ENCODE measurements around the gene BMPR2. TPM values are rescaled to one million over a fixed set of nuclear protein-coding genes. Genes with fewer than 3 reads are reported as not detected.
"Not testable (repeated sequence)": the region's sequence is repeated elsewhere in the genome, so short reads cannot be mapped to it uniquely, and the experiment has no call there.

The BMPR2 gene
- total and polyA plus RNA-seq, 2 donors from 2014 or later = 12.5 to 66.9 TPM

GRCh38 chr2:202432776-202433175, 56.6 kb downstream of the BMPR2 start:
- TF ChIP-seq CTCF (IDR thresholded peaks at IDR 0.05; ENCODE audit: borderline replicate concordance, extremely low read depth, insufficient read depth) = no peak
- no peaks in the 10 kb centered on the region for H3K36me3 ChIP-seq (ENCODE audit: control insufficient read depth in 2 of 3, insufficient read depth in 3 of 3, low read length in 3 of 3)
- H3K27ac ChIP-seq (ENCODE audit: low read depth in 2 of 2, low read length in 2 of 2) = no peak overlapping the region
- no peak overlapping the region for H3K9ac ChIP-seq (ENCODE audit: low read length in 3 of 3)
- H3K4me1 ChIP-seq (ENCODE audit: control insufficient read depth in 2 of 3, insufficient read depth in 2 of 3, low read depth in 1 of 3, low read length in 3 of 3) = peaks cover 0 to 8% (median 2%) of the 10 kb centered on the region in 3 donors
- intact Hi-C loops (cut with DNase I) = no loop called here
- H3K9me3 ChIP-seq (ENCODE audit: control insufficient read depth in 2 of 3, insufficient read depth in 1 of 3, low read length in 3 of 3) = no peaks in the 10 kb centered on the region
- FAIRE-seq (no peak), DNase-seq (no peak)
- H3K27me3 ChIP-seq (ENCODE audit: control insufficient read depth, insufficient read depth, low read length) = no peaks in the 10 kb centered on the region
- H3K4me3 ChIP-seq (ENCODE audit: low read length in 3 of 3) = no peak overlapping the region

- Histone ChIP-seq H3K36me3 (ENCODE audit: control insufficient read depth in 2 of 3, insufficient read depth in 3 of 3, low read length in 3 of 3) (no peaks in the 10 kb centered on the region), H3K27me3 (ENCODE audit: control insufficient read depth, insufficient read depth, low read length) (no peaks in the 10 kb centered on the region), H3K27ac (ENCODE audit: low read depth in 2 of 2, low read length in 2 of 2) (no peak overlapping the region), H3K4me1 (ENCODE audit: control insufficient read depth in 2 of 3, insufficient read depth in 2 of 3, low read depth in 1 of 3, low read length in 3 of 3) (peaks cover 0 to 8% (median 2%) of the 10 kb centered on the region in 3 donors), H3K4me3 (ENCODE audit: low read length in 3 of 3) (no peak overlapping the region), H3K9me3 (ENCODE audit: control insufficient read depth in 2 of 3, insufficient read depth in 1 of 3, low read length in 3 of 3) (no peaks in the 10 kb centered on the region), H3K9ac (ENCODE audit: low read length in 3 of 3) (no peak overlapping the region)
- no peak for TF ChIP-seq CTCF (IDR thresholded peaks at IDR 0.05; ENCODE audit: borderline replicate concordance, extremely low read depth, insufficient read depth)
- FAIRE-seq (no peak), DNase-seq (no peak)
- intact Hi-C loops (cut with DNase I) = no loop called here
Measured at GRCh38 chr2:202434472-202434871, 58.3 kb downstream of the BMPR2 start.

- H3K9ac ChIP-seq (ENCODE audit: low read length in 3 of 3) = no peak overlapping the region
- no peak overlapping the region for H3K4me3 ChIP-seq (ENCODE audit: low read length in 3 of 3)
- intact Hi-C loops (cut with DNase I) = no loop called here
- H3K4me1 ChIP-seq (ENCODE audit: control insufficient read depth in 2 of 3, insufficient read depth in 2 of 3, low read depth in 1 of 3, low read length in 3 of 3) = peaks cover 0 to 8% (median 2%) of the 10 kb centered on the region in 3 donors
- no peaks in the 10 kb centered on the region for H3K9me3 ChIP-seq (ENCODE audit: control insufficient read depth in 2 of 3, insufficient read depth in 1 of 3, low read length in 3 of 3)
- no peak for FAIRE-seq
- H3K27ac ChIP-seq (ENCODE audit: low read depth in 2 of 2, low read length in 2 of 2) = no peak overlapping the region
- no peak for DNase-seq
- no peak for TF ChIP-seq CTCF (IDR thresholded peaks at IDR 0.05; ENCODE audit: borderline replicate concordance, extremely low read depth, insufficient read depth)
- no peaks in the 10 kb centered on the region for H3K36me3 ChIP-seq (ENCODE audit: control insufficient read depth in 2 of 3, insufficient read depth in 3 of 3, low read length in 3 of 3)
- no peaks in the 10 kb centered on the region for H3K27me3 ChIP-seq (ENCODE audit: control insufficient read depth, insufficient read depth, low read length)
Measured at GRCh38 chr2:202436626-202437025, 60.5 kb downstream of the BMPR2 start.

- DNase-seq; H3K27ac ChIP-seq (ENCODE audit: low read depth in 2 of 2, low read length in 2 of 2); H3K9ac ChIP-seq (ENCODE audit: low read length in 3 of 3); H3K36me3 ChIP-seq (ENCODE audit: control insufficient read depth in 2 of 3, insufficient read depth in 3 of 3, low read length in 3 of 3); intact Hi-C loops (cut with DNase I); H3K27me3 ChIP-seq (ENCODE audit: control insufficient read depth, insufficient read depth, low read length); H3K9me3 ChIP-seq (ENCODE audit: control insufficient read depth in 2 of 3, insufficient read depth in 1 of 3, low read length in 3 of 3); FAIRE-seq; H3K4me1 ChIP-seq (ENCODE audit: control insufficient read depth in 2 of 3, insufficient read depth in 2 of 3, low read depth in 1 of 3, low read length in 3 of 3); H3K4me3 ChIP-seq (ENCODE audit: low read length in 3 of 3): not testable (repeated sequence)
Measured at GRCh38 chr2:202440117-202440516, 64.0 kb downstream of the BMPR2 start.

All from kidney (tissue), 14 donors.